GM18861 (cell line): ENCODE measurements around the gene SLC4A7.
"Not testable (repeated sequence)": the region's sequence is repeated elsewhere in the genome, so short reads cannot be mapped to it uniquely, and the experiment has no call there.

Experiments used
- ATAC-seq: cut with Tn5 transposase; IDR thresholded peaks from one replicate; pipeline ENCODE4 v1.9.1; 2021; ENCODE audit not compliant: unreplicated experiment

SLC4A7 gene

DNA sequence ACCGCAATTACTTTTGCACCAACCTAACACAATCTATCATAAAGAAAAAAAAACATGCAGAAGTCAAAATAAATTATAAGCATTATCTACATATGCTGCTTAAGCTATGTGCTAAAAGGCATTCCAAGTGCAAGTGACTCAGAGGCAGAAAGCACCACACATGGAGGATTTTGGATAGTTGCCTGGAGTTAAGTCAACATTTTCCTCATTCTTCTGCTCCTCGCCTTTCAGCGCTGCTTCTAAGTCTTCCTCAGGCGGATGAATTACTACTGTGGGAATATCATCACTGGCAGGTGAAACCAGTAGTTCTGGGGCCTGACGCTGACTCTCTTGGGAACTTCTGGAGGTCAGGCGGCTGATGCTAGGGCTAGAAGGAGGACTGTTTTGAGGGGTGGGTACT, 53.1 kb downstream of the SLC4A7 start:
- ATAC-seq = no peak

DNA sequence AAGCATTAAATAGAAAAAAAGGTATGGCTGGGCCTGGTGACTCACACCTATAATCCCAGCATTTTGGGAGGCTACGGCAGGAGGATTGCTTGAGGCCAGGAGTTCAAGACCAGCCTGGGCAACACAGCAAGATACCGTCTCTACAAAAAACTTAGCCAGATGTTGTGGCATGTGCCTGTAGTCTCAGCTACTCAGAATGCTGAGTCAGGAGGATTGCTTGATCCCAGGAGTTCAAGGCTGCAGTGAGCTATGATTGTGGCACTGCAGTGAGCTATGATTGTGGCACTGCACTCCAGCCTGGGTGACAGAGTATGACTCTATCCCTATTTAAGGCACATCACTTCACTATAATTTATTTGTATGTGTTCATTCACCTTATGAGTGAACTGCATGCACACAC, 54.3 kb downstream of the SLC4A7 start:
- no peak for ATAC-seq

DNA sequence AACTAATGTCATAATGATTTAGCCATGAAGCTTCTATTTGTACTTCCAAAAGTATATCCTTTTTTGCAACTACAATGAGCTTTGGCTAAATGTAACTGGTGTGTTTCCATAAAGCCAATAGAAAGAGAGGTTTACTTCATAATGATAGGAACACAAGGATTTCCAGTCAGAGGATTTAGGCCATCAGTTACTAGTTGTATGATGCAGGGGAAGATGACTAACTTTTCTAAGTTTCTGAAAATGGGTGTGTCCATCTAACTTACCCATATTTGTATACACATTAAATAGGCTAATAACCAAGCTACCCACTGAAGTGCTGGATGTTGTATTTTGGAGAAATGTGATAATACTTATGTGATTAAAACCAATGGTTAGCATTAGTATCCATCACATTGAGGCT, 55.7 kb downstream of the SLC4A7 start:
- no peak for ATAC-seq

DNA sequence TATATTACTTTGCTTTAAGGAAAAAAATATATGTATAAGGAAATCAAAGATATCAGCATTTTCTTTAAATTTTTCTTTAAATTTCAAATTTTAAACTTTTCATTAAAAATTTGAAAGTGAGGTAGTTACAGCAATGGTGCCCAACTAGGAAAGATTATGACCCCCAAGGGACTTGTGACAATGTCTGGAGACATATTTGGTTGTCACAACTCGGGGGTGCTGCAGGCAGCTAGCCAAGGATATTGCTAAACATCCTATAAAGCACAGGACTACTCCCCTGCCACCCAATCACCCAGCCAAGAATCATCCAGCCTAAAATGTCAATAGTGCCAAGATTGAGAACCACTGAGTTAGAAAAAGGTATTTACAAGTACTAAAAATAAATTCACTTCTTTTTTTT, 57.3 kb downstream of the SLC4A7 start:
- ATAC-seq = no peak

DNA sequence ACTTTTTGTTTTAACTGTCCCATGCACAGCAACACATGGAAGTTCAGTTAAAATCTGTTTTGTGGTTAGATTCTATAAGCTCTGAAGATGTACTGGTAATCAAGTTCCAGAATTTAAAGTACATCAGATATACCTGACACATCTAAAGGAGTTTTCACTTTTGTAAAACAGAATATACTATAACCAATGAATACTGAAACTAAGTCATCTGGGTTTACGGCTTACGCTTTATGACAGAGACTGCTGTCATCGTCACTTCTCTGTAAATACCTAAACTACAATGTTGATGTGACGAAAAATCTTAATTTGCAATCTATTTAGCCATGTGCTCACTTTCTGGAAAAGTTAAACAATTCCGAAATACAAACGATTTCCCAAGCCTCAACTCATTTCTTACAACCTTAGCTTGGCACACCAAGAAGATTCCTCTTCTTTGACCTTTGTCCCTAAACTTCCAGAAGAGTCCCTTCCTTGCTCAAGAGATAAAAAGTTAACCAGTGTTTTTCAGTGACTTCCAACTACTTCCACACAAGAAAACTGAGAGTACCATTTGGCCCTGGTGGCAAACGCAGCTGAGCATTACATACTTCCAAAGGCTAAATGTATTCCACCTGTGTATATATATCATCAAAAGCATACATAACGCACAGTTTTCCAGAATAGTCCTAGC, 58.2 kb downstream of the SLC4A7 start:
- ATAC-seq = no peak

DNA sequence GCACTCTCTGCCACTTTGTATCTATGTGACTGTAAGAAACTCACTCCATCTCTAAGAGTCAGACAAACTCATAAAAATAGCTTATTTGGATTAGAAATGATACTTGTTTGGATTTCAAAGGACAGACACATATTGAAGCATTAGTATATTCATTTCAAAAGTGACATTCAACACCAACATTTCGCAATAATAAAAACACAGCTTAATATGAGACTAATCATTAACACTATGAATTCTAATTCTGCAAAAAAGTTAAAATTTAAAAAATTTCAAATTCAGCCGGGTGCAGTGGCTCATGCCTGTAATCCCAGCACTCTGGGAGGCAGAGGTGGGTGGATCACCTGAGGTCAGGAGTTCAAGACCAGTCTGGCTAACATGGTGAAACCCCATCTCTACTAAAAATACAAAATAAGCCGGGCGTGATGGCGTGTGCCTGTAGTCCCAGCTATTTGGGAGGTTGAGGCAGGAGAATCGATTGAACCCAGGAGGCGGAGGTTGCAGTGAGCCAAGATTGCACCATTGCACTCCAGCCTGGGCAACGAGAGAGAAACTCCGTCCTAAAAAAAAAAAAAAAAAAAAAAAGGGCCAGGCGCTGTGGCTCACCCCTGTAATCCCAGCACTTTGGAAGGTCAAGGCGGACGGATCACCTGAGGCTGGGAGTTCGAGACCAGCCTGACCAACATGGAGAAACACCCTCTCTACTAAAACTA, 59.2 kb downstream of the SLC4A7 start:
- not testable (repeated sequence) for ATAC-seq

DNA sequence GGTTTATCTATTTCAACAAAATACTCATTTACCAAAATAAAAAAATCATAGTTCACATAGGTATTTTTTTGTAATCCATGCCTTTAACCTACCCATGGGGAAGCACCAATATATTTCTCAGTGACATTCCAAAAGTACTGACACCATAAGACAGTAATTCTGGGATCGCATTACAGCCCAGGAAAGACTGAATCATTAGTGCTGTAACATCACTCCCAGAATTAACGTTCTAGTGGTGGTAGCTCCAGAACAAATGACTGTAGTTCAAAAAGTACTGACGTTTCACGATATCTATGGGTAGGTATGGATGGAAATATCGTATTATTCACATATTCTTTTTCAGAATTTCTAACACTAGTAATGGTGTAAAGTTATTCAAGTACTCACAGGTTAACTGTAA, 60.7 kb downstream of the SLC4A7 start:
- no peak for ATAC-seq

DNA sequence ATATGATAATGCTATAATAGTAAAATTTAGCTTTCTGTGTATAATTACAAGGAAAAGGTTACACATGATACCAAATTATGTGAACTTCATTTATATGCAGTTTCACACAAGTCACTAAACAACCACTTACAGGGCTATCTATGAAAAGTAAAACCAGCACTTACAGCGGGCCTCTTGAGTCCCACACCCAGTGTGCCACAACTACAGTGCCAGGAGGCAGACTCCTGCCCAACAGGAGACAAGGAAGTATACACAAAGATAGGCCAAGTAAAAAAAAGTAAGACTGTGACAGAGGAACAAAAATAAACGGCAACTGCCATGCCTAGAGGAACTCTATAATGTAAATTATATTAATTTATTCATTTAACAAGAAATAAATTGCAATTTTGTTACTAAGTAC, 61.6 kb downstream of the SLC4A7 start:
- no peak for ATAC-seq

DNA sequence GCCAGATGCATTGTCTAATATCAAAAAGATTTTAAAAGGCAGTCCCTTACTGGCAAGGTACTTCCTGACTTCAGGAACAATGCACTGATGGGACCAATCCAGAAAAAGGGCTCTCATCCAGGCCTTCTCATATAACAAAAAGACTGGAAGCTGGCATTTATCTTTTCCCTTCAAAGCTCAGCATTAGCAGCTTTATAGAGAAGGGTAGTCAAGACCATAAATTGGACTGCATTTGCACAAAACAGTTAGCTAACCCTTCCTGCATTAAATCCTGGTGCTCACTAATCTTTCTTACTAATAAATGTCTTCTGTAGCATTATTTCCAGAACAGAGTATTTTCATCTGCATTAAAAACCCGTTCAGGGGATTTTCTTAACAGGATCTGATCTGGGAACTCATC, 69.0 kb downstream of the SLC4A7 start:
- no peak for ATAC-seq

DNA sequence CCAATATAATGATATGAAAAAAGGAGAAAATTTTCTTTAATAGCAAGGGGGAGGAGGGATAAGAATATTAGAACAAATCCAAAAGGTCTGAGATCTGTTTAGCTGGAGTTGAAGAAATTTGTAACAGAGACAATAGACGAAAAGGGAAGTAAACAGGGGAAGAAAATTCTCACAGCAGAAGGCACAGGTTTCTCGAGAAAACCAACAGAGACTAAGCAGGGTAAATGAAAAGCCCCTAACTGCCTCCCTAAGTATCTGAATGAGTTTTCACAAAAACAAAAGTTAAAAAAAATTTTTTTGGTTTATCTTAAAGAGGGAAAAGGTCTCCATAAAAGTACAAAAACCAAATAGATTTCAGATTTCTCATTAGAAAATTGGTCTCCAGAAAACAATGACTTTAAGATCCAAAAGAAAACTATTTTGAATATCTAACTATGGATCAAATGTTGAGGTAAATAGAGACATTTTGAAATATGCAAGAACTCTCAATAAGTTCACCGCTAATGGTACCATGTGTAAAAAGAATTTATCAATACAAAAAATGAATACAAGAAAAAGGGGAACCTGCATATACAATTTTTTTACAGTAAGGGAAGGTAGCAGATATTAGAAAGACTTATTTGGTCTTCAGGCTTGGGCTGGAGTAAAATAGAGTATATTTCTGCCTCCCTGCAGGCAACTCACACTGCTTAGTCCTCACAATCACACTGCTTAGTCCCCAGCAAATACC, 91.1 kb downstream of the SLC4A7 start:
- peak; percentile 69 for ATAC-seq

DNA sequence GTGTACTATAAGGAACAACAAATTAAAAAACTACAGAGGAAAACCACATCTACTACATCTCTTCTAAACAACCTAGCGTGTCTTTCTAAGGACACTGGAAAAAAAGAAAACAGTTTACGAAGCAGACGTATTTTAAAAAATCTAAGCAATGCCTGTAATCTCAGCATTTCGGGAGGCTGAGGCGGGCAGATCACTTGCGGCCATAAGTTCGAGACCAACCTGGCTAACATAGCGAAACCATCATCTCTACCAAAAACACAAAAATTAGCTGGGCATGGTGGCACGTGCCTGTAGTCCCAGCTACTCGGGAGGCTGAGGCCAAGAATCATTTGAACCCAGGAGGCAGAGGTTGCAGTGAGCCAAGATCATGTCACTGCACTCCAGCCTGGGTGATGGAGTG, 91.8 kb downstream of the SLC4A7 start:
- not testable (repeated sequence) for ATAC-seq

DNA sequence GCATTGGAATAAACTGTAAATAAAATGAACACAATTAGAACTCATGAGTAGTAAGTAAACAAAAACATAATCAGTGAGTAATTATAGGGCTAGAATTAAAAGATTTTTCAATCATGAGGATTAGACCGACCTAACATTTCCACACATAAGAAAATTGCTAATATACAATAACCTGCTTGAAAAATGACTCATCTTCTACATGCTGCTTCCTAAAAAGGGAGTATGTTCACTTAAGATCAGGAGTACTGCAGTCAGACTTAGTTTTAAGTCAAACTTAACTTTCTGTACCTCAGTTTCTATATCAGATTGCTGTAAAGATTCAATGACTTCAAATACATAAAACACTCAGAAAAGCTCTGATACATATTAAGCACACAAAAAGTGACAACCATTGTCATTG, 92.4 kb downstream of the SLC4A7 start:
- no peak for ATAC-seq

DNA sequence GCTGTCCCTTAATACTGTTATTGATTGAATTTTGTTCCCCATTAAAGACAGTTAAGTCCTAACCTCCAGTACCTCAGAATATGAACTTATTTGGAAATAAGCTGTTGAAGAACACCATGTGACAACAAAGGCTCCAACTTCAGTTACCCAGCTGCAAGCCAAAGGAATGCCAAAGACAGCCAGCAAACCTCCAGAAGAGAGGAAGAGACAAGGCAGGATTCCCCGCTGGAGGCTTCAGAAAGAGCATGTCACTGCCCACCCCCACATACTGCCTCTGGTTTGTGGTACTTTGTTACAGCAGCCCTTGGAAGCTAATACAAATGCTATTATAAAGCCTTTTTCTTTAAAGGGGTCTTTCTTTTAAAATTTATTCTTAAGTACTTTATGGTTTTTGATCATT, 96.6 kb downstream of the SLC4A7 start:
- ATAC-seq = no peak

DNA sequence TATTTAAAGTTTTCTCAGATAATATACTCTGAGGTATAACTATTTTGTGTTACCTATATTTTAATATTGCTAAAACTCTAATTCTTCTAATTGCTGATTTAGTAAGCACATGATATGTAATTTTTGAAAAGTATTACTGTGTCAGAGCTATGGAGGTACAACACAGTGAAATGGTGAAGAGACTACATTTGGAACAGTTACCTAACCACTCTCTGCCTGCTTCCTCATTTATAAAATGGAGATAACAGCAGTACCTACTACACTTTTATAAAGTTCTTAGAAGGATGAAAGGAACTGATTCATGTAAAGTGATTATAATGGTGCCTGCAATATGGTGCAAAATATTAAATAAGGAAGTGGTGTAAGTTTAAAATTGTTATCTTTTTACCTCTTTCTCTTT, 98.7 kb downstream of the SLC4A7 start:
- ATAC-seq = no peak

DNA sequence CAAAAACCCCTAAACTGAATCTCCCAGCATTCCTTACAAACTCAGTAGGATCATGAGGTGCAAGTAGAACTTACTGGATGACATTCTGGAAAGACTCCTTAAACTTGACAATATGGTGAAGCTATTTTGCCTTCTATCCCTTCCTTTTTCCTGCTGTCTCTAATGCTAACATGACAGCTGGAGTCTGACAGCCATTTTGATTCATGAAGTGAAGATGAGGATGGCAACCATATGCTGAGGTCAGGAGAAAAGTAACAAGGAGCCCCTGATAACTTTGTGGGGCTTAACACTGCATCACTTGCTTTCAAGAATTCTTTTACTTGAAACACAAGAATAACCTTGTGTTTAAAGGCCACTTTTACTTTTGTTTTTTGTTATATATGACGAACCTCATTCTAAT, 100.0 kb downstream of the SLC4A7 start:
- ATAC-seq = no peak

DNA sequence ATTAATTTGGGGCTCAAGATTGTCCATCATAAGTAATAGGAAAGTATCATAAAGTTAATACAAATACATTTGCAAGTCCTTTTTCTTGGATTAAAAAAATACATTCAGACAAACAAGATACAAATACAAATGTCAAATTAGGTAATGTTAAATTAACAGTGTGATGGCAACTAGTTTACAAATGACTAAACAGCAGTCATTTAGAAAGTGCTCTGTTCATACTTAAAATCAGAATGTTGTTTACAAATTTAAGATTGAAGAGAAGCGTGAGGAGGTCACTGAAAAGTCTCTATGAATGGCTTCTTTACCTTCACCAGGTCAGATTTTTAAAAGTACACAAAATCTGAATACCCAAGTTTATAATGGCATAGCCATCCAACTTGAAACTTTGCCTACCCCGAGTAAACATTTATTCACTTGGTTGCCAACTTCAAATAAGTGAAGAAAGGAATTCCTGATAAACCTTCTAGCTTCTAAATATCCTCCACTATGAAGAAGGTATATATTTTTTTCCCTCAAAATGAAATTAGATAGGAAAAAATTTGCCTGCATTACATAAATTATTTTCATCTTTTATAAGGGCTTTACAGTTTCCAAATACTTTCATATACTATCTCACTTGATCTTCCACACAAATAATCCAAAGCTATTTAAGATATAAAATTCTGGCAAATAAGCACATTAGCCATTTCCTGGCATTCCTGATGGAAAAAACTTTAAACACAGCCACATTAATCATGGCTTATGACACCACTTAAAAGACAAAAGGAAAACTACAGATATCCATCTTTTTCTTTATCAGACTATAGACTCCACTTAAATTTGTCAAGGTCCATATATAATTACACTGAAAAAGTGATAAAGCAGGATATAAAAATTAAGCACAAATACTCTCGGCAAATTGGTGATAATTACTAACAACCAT, 103.5 kb downstream of the SLC4A7 start:
- ATAC-seq = peak; percentile 54

DNA sequence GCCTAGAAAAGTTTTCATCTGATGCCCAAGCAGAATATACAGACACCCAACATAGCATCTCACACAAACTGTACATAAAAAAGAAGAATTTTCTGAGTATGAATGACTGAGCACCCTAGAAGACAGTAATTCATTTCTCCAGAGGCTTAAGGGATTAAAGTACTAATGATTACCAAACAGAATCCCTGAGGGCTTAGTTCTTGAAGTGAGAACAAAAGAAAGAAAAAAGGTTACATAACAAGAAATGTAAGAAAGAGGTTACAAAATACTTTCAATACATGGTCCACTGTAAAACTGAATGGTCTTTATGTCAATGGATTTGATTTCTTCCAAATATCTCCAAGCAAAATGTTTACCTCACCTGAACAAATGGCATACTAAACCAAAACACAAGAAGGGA, 105.9 kb downstream of the SLC4A7 start:
- no peak for ATAC-seq

DNA sequence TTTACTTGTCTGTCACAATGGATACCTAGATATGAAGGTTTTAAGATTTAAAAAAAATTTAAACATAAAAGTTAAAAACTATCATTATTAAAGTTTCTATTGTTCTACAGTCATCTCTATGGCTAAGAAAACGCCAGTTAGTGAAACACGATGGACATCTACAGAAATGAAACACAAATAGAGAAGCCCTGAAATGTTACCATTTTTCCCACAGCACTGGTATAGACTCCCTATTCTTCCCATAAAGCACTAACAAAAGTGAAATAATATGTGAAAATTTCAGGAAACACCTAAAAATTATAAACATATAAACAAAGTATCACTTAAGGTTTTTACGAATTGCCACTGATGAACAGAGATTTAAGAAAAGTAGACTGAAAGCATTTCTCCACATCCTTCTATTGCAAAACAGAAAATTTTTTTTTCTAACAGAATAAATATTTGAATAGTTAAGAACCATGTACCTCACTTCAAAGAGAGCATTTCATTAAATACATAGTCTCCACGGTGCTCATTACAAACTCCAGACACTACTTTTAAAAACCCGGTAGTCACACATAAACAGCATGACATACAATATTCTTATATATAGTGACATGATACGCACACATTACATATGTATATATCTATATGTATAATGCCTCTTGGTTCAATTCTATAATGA, 107.9 kb downstream of the SLC4A7 start:
- no peak for ATAC-seq

DNA sequence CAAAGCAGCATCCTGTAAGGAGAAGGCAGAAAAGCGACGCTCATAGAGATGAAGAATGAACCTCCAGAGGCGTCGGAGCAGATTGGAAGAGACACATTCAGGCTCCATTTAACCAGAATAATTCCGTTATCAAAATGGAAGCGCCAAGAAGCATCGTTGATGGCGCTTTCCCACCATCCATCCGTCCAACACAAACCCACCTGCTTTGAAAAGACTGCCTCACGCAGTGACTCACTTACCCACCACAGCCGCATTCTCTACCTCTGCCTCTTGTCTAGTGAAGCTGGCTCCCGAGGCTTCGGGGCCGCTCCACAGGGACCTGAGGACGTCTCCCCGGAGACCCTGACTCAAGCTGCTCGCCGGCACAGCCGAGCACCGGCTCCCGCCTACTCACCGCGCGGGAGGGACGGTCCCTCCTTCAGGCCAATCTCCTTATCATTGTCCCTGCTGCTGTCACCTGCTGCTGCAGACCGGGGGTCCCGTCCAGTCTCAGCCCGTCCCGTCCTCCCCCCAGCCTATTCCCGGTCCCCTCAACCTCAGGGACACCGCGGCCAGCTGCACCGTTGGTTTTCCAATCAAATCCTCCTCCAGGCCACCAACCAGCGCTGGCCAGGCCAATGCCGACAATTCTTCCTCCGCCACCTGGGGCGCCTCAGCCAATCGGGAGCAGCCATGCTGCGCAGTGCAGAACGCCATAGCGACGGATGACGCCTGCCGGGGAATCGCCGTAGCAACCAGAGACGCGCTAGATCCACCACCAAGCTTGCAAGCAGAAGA, 115.2 kb downstream of the SLC4A7 start, which contains the start of gene NEK10:
TSS of gene NEK10 (minus strand) at position 553 of the 777 bp plus-strand sequence. CDS start 16,501 bp downstream, outside the sequence.
- ATAC-seq = peak; percentile 100
